GM23248 (cell line): ENCODE results near the gene GLB1L2. TPM values are rescaled to one million over a fixed set of nuclear protein-coding genes. Genes with fewer than 3 reads are reported as not detected.

ENCODE experiments used
- DNase-seq: peaks from one replicate; pipeline ENCODE4 v3.0.0-alpha.2; 2015
- H2AFZ ChIP-seq: fragments of 200-600 bp; sonication (generic); 2 replicates; pipeline ENCODE4 v1.6.1; 2016; ENCODE audit warnings: antibody characterized with exemption
- H3F3A ChIP-seq: fragments of 200-600 bp; sonication (generic); 2 replicates; pipeline ENCODE4 v1.6.1; 2016; ENCODE audit warnings: mild to moderate bottlenecking, antibody characterized with exemption, mixed run types; ENCODE audit not compliant: insufficient read depth
- H3K27ac ChIP-seq: fragments of 200-600 bp; sonication (generic); 2 replicates; pipeline ENCODE4 v1.5.1; 2016; ENCODE audit warnings: mild to moderate bottlenecking
- H3K27me3 ChIP-seq: fragments of 200-600 bp; sonication (generic); replicated peaks from 2 replicates; pipeline ENCODE4 v1.6.1; 2016; ENCODE audit warnings: mild to moderate bottlenecking; ENCODE audit not compliant: insufficient read depth
- H3K36me3 ChIP-seq: fragments of 200-600 bp; sonication (generic); 2 replicates; pipeline ENCODE4 v1.6.1; 2016; ENCODE audit warnings: low read depth, mild to moderate bottlenecking
- H3K4me1 ChIP-seq: fragments of 200-600 bp; sonication (generic); 2 replicates; pipeline ENCODE4 v1.6.1; 2016; ENCODE audit warnings: mild to moderate bottlenecking; ENCODE audit not compliant: insufficient read depth
- H3K4me2 ChIP-seq: fragments of 200-600 bp; sonication (generic); one replicate; pipeline ENCODE4 v1.6.1; 2016; ENCODE audit warnings: mild to moderate bottlenecking; ENCODE audit not compliant: unreplicated experiment
- H3K4me3 ChIP-seq: fragments of 200-600 bp; sonication (generic); 2 replicates; pipeline ENCODE4 v1.5.1; 2016; ENCODE audit warnings: mild to moderate bottlenecking
- H3K79me2 ChIP-seq: fragments of 200-600 bp; sonication (generic); 2 replicates; pipeline ENCODE4 v1.6.1; 2016; ENCODE audit warnings: mild to moderate bottlenecking; ENCODE audit not compliant: insufficient read depth
- H3K9ac ChIP-seq: fragments of 200-600 bp; sonication (generic); 2 replicates; pipeline ENCODE4 v1.6.1; 2016; ENCODE audit warnings: mild to moderate bottlenecking
- H3K9me2 ChIP-seq: fragments of 200-600 bp; sonication (generic); 2 replicates; pipeline ENCODE4 v1.6.1; 2016; ENCODE audit warnings: mixed run types, mild to moderate bottlenecking, moderate library complexity; ENCODE audit not compliant: insufficient read depth
- H3K9me3 ChIP-seq: fragments of 200-600 bp; sonication (generic); one replicate; pipeline ENCODE4 v1.6.1; 2017; ENCODE audit warnings: low read depth
- H4K20me1 ChIP-seq: fragments of 200-600 bp; sonication (generic); 2 replicates; pipeline ENCODE4 v1.6.0; 2016; ENCODE audit not compliant: insufficient read depth
- EZH2 ChIP-seq: fragments of 200-600 bp; sonication (generic); IDR thresholded peaks from 2 replicates; pipeline ENCODE4 v1.6.1; 2018; ENCODE audit warnings: antibody characterized with exemption, mild to moderate bottlenecking; ENCODE audit not compliant: insufficient read depth, poor library complexity, severe bottlenecking
- EZH2phosphoT487 ChIP-seq: fragments of 200-600 bp; sonication (generic); IDR thresholded peaks from 2 replicates; pipeline ENCODE4 v1.6.1; 2018; ENCODE audit warnings: antibody characterized with exemption, moderate library complexity, mild to moderate bottlenecking, low read depth; ENCODE audit not compliant: insufficient read depth
- WGBS, 2 experiments: methylation state at CpG; one replicate each; pipeline ENCODE4 v1.1.6; 2015 to 2017; ENCODE audit warnings: low lambda C conversion rate in 2 of 2, low coverage in 1 of 2; ENCODE audit errors: missing lambda C conversion rate in 2 of 2; 5-methylcytosine and 5-hydroxymethylcytosine counted together
- in situ Hi-C: fragments of 300-500 bp; cut with MboI; formaldehyde crosslinking; loops from 2 replicates; pipeline ENCODE4 v1.15.0; 2020
- polyA plus RNA-seq: library from polyadenylated mRNA; unstranded; fragments of >200 nt; fragmentation: Nextera tagmentation; extraction: Ambion mirVana; gene quantifications from 2 replicates; pipeline ENCODE4 v1.2.1, GENCODE V29; 2016
- total RNA-seq: library from RNA; depleted of rRNA; stranded (reverse); fragments of >200 nt; shearing (Covaris generic); gene quantifications from 2 replicates; pipeline ENCODE4 v1.2.3, GENCODE V29; 2014

Gene GLB1L2
- total and polyA plus RNA-seq, 2 experiments from 2014 or later, result 0.11 TPM; not detected in 1

- Histone ChIP-seq H3K9ac (no peak overlapping the region), H3F3A (no peaks in the 10 kb centered on the region), H3K4me3 (no peak overlapping the region), H2AFZ (no peak overlapping the region), H3K9me2 (no peaks in the 10 kb centered on the region), H3K9me3 (no peaks in the 10 kb centered on the region), H3K27ac (no peak overlapping the region), H3K4me2 (no peak overlapping the region), H3K27me3 (peaks cover 6% of the 10 kb centered on the region; the same call in 1 of the 2 replicates), H3K79me2 (no peaks in the 10 kb centered on the region), H4K20me1 (no peaks in the 10 kb centered on the region), H3K4me1 (no peaks in the 10 kb centered on the region), H3K36me3 (no peaks in the 10 kb centered on the region)
- DNase-seq, result no peak
- in situ Hi-C loops, result no loop called here
- TF ChIP-seq EZH2 (no peak), EZH2phosphoT487 (no peak)
- 32 to 43% methylated on average over 4 of the region's 4 CpGs for WGBS, 2 experiments
Measured at GRCh38 chr11:134339756-134340155, 8.0 kb downstream of the GLB1L2 start.

DNA sequence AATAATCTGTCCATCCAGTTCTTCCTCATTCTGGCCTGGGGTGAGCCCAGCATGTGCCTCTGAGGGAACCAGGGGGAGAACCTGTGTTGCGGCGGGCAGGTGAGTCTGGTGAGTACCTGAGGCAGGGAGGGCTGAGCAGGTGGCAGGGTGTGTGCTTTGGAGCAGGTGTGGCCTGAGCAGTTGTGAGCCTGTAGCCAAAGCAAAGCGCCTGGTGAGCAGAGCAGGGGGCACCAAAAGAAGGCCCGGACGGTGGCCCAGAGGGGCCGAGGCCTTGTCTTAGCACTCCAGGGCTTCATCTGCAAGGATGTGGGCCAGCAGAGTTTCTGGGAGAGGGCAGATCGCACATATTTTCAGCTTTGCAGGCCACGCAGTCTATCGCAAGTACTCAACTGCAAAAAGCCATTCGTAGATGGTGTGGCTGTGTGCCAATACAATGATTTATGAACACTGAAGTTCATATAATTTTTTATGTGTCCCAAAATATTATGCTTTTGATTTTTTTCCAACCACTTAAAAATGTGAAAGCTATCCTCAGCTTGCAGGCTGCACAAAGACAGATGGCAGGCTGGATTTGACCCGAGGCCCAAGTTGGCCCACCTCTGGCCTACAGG, 8.7 kb downstream of the GLB1L2 start:
- Histone ChIP-seq H4K20me1 (no peaks in the 10 kb centered on the region), H3K27me3 (peaks cover 6% of the 10 kb centered on the region; the same call in 1 of the 2 replicates), H3K4me2 (no peak overlapping the region), H2AFZ (no peak overlapping the region), H3K9me2 (no peaks in the 10 kb centered on the region), H3K9me3 (no peaks in the 10 kb centered on the region), H3K27ac (no peak overlapping the region), H3K4me1 (no peaks in the 10 kb centered on the region), H3K4me3 (no peak overlapping the region), H3K9ac (no peak overlapping the region), H3F3A (no peaks in the 10 kb centered on the region), H3K79me2 (no peaks in the 10 kb centered on the region), H3K36me3 (no peaks in the 10 kb centered on the region)
- 61% methylated on average over 11 of the region's 11 CpGs for WGBS, 2 experiments
- no peak for TF ChIP-seq EZH2
- TF ChIP-seq EZH2phosphoT487, result no peak
- no peak for DNase-seq
- in situ Hi-C loops, result no loop called here

DNA sequence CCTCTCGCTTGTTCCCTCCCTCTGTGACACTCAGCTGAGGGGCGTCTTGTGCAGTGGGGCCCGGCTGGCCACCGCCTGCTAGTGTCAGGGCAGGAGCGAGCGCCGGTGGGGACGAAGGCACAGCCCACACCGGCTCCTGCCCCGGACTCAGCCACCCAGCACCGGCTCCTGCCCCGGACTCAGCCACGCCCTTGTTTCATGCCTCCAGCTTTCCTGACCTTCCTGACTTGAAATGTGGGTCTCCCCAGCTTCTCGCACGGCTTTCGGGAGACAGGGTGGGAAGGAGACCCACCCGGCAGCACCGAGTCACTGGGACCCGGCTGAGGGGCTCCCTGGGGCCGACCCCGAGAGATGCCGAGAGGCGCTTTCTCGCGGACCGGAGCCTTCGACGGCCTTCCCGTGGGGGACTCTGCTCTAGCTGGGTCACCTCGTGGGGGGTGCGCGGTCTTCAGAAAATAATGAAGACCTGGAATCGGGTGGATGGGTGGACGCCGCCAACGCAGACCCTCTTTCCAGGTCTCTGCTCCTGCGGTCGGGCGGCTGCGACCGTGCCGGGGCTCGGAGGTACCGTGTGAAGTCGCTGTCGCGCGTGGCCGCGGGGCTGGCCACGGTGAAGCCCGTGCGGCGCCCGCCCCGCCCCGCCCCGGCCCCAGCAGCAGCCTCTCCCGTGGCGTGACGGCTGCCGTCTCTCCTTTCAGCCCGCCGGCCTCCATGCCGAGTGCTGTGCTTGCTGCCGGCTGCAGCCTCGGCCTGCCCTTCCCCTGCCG, 10.2 kb downstream of the GLB1L2 start:
- Histone ChIP-seq H3K4me1 (no peaks in the 10 kb centered on the region), H3K36me3 (no peaks in the 10 kb centered on the region), H3K4me3 (no peak overlapping the region), H3K79me2 (no peaks in the 10 kb centered on the region), H4K20me1 (no peaks in the 10 kb centered on the region), H3K9ac (no peak overlapping the region), H2AFZ (no peak overlapping the region), H3K27ac (no peak overlapping the region), H3K9me2 (no peaks in the 10 kb centered on the region), H3K9me3 (no peaks in the 10 kb centered on the region), H3K27me3 (0 out of 2 replicates have a peak, but pooled peaks cover under 1% of the 10 kb centered on the region), H3F3A (no peaks in the 10 kb centered on the region), H3K4me2 (no peak overlapping the region)
- no peak for DNase-seq
- WGBS, 2 experiments, result 84 to 85% methylated on average over 41 to 68 of the region's 68 CpGs
- in situ Hi-C loops, result no loop called here
- TF ChIP-seq EZH2phosphoT487, result no peak
- TF ChIP-seq EZH2, result no peak

- Histone ChIP-seq H3K4me3 (no peak overlapping the region), H3K9me3 (no peaks in the 10 kb centered on the region), H3F3A (no peaks in the 10 kb centered on the region), H3K27me3 (no peaks in the 10 kb centered on the region), H3K36me3 (no peaks in the 10 kb centered on the region), H3K4me2 (no peak overlapping the region), H3K27ac (no peak overlapping the region), H4K20me1 (no peaks in the 10 kb centered on the region), H3K9me2 (no peaks in the 10 kb centered on the region), H3K9ac (no peak overlapping the region), H3K79me2 (no peaks in the 10 kb centered on the region), H3K4me1 (no peaks in the 10 kb centered on the region), H2AFZ (no peak overlapping the region)
- TF ChIP-seq EZH2 (no peak), EZH2phosphoT487 (no peak)
- 66 to 72% methylated on average over 30 of the region's 30 CpGs for WGBS, 2 experiments
- no peak for DNase-seq
- in situ Hi-C loops, result no loop called here
Measured at GRCh38 chr11:134342572-134343340, 11.0 kb downstream of the GLB1L2 start.
